ENCODE results near the gene CNGB1.

Gene CNGB1

GRCh38 chr16:57971848-57972247 is 920 bp upstream of the CNGB1 start:
- DNase-seq: no peak

- no peak for DNase-seq
These were observed 609 bp downstream of the CNGB1 start for GRCh38 chr16:57970319-57970718.

DNA sequence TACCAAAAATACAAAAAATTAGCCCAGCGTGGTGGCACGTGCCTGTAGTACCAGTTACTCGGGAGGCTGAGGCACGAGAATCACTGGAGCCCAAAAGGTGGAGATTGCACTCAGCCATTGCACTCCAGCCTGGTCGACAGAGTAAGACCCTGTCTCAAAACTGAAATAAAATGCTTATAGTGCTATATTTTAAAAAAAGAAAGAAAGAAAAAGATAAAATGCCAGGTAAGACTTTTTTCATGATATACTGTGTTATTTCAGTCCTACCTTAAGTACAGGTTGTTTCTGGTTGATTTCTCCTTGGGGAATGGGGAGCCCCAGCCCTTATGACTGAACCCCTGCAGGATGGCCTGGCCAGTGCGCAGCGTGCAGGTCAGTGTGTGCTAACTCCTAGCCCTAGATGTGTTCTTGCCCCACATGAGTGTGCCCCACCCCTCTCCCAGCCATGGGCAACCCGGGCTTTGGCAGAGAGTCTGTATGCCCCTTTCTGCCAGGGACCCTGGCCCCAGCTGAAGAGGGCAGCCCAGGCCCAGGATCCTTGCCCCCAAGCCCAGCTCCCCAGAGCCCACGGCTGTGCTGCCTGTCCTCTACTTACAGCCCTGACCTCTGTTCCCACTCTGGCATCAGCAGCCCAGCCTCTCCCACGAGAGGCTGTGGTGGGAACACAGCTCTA is 1.3 kb downstream of the CNGB1 start:
- no peak for DNase-seq

DNA sequence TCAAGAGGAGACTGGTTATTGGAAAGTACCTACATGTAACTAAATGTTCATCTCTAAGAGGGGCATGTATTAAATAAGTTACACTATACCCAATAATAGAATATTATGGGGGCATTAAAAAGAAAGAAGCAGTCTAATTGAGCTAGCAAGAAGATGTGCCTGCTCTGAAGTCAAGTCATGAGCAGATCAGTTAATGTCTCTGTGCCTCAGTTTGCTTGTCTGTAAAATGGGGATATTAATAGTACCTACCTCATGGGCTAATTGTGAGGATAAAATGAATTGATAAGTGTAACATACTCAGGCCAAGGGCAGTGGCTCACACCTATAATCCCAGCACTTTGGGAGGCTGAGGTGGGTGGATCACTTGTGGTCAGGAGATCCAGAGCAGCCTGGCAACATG is 3.0 kb downstream of the CNGB1 start:
- DNase-seq: no peak

DNA sequence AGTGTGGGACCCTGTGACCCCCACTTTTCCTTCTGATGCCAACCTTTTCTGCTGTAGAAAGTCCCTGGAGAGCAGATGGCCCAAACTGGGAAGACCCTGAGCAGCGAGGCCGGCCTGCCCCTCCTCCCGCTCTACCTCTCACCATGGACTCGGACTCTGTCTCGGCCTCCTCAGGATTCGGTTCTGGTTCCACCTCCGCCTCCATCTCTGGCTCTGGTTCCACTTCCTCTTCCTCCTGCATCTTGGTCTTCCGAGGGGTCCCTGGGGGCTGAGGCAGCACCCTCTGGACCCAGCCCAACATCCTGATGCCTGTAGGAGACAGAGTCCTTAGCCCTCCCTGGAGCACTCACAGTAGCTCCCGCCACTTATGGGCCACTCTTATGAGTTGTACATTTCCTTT is 3.9 kb downstream of the CNGB1 start:
- DNase-seq: no peak

- DNase-seq: no peak
These were observed 4.6 kb downstream of the CNGB1 start for GRCh38 chr16:57966204-57966771.

DNA sequence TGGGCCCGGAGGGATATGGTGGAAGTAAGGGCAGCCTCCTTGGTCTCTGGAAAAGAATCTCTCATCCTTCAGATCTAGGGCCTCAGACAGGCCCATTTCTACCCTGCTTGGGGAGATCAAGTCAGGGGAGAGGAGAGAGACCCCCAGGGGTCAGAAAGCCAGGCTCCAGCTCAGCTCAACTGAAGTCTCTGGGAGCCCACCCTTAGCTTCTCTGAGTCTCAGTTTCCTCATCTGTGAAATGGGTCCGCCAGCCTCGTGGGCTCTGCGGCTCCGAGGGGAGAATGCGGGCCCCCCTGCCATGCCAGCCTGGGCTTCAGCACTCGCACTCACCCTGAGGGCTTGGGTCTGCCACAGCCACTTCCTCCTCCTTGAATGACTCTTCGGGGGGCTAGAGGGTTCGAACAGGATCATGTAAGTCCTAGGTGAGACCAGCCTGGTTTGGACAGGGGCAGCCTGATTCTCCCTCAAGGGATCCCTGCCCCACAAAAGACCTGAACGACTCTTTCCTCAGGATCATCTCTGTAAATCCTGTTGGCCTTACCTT is 6.7 kb downstream of the CNGB1 start:
- DNase-seq: no peak

- DNase-seq: no peak
These were observed 8.2 kb downstream of the CNGB1 start for GRCh38 chr16:57962756-57963155.

- no peak for DNase-seq
These were observed 8.9 kb downstream of the CNGB1 start for GRCh38 chr16:57962046-57962445.

GRCh38 chr16:57961538-57961937 is 9.4 kb downstream of the CNGB1 start:
- DNase-seq: no peak

GRCh38 chr16:57960826-57961472 is 10.0 kb downstream of the CNGB1 start:
- no peak for DNase-seq

- no peak for DNase-seq
These were observed 10.6 kb downstream of the CNGB1 start for GRCh38 chr16:57960310-57960709.

- DNase-seq: no peak
These were observed 11.1 kb downstream of the CNGB1 start for GRCh38 chr16:57959804-57960203.

DNA sequence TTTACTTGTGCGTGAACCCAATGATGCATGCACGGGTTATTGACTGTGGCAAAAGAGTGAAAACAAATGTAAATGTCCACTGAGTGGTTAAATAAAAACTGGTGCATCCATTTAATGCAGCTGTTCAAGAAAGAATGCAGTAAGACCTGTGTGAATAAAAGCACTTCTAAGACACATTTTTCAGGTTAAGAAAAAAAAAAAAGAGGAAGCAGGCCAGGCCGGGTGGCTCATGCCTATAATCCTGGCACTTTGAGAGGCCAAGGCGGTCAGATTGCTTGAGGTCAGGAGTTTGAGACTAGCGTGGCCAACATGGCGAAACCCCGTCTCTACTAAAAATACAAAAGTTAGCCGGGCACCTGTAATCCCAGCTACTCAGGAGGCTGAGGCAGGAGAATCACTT is 11.8 kb downstream of the CNGB1 start:
- no peak for DNase-seq

DNA sequence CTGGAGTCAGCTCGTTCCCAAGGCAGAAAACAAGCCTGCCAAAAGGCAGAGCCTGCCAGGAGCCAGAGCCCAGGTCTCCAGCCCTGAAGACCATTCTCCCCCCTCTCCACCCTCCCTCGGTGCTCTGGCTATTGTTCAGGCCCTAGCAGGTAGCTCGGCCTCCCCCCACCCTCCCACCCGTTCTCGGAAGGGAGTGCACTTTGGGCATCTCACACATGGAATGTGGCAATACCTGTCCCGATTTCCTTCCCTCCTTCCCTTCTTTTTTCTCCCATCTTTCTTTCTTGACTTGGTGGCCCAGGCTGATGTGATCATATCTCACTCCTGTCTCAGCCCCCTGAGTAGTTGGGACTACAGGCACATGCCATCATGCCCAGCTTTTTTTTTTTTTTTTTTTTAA is 12.4 kb downstream of the CNGB1 start:
- no peak for DNase-seq

DNA sequence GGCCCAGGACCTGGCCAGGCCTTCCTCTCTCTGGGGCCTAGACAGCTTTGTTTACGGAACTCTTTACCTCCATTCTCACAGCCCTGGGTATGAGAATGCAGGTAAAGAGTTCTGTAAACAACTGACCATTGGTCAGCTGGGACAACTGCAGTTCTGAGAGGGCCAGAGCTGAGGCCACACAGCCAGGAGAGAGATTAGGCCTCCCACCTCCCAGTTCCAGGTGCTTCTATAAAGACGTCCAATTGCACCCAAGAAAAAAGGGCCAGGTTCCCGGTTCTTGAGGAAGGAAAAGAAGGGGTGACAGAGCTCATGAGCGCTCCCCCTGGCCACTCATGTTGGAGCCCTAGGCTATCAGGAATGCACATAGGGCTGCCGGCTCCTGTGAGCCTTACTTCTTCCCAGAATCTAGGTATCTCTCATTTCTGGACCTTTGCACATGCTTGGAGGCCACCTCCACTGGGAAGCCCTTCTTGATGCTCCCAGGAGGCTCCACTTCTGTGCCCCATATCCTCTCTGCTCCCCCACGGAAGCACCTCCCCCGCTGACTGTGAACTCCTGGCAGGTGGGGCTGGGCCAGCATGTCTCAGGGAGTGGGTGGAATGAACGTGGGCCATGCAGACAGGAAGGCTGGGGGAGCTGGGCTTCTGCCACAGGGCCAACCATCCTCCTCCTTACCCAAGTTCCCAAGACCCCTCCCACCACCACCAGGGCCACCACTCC is 13.1 kb downstream of the CNGB1 start:
- DNase-seq: no peak

- DNase-seq: no peak
These were observed 13.8 kb downstream of the CNGB1 start for GRCh38 chr16:57956924-57957672.

GRCh38 chr16:57956270-57956808 is 14.6 kb downstream of the CNGB1 start:
- DNase-seq: no peak

DNA sequence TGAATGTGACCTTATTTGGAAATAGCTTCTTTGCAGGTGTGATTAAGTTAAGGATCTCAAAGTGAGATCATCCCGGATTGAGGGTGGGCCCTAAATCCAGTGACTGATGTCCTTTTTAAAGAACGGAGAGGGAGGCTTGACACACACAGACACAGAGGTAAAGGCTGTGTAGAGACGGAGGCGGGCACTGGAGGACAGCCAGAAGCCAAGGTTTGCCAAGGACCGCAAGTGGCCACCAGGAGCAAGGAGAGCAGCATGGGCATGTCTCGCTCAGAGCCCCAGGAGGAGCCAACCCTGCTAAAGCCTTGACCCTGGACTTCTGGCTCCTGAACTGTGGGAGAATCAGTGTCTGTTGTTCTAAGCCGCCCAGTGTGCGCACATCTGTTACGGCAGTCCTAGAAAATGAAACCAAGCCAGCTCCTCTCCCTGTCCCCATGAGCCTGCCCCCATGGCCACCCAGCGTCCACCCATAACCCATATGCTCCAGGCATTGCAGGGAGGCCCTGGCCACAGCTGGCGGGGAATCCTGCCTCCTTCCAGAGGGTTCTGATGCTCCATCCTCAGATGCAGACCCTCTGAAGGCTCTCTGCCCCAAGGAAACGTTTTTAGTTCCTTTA is 15.2 kb downstream of the CNGB1 start:
- no peak for DNase-seq

- no peak for DNase-seq
These were observed 17.1 kb downstream of the CNGB1 start for GRCh38 chr16:57953857-57954256.

GRCh38 chr16:57952909-57953308 is 18.0 kb downstream of the CNGB1 start:
- no peak for DNase-seq
